ENCODE measurements around the gene HEATR5A. TPM values are rescaled to one million over a fixed set of nuclear protein-coding genes. Genes with fewer than 3 reads are reported as not detected.
A peak's percentile ranks its signal among the peaks of the same experiment; 100 is the strongest.

The HEATR5A gene
- total and polyA plus RNA-seq, 2 of the 13 experiments (the other 11 are each of a cell fraction or from before 2014, with no cell fraction given), result 36.4 to 105 TPM

DNA sequence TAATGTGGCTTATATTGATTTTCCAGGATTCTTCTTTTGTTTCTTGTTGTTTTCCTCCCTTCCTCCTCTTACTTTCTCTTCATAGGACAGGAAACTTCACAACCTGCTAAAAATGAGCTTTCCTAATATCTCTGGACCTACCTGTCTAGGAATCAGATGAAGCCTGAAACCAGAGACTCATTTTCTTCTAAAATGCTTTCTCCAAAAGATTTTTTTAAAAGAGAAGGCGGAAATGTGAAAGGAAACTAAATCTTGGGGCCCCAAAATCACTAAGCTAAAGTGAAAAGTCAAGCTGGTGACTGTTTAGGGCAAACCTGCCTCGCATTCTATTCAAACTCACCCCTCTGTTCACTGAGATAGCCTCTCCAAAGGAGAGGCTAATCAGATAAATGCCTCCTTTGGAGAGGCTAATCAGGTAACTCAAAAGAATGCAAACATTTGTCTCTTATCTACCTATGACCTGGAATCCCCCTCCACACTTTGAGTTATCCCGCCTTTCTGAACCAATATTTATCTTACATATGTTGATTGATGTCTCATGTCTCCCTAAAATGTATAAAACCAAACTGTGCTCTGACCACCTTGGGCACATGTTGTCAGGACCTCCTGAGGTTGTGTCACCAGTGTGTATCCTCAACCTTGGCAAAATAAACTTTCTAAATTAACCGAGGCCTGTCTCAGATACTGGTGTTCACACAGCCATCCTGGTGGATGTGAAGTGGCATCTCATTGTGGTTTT lies 140.0 kb downstream of the HEATR5A start (continued):
- TF ChIP-seq, protein P1, sequence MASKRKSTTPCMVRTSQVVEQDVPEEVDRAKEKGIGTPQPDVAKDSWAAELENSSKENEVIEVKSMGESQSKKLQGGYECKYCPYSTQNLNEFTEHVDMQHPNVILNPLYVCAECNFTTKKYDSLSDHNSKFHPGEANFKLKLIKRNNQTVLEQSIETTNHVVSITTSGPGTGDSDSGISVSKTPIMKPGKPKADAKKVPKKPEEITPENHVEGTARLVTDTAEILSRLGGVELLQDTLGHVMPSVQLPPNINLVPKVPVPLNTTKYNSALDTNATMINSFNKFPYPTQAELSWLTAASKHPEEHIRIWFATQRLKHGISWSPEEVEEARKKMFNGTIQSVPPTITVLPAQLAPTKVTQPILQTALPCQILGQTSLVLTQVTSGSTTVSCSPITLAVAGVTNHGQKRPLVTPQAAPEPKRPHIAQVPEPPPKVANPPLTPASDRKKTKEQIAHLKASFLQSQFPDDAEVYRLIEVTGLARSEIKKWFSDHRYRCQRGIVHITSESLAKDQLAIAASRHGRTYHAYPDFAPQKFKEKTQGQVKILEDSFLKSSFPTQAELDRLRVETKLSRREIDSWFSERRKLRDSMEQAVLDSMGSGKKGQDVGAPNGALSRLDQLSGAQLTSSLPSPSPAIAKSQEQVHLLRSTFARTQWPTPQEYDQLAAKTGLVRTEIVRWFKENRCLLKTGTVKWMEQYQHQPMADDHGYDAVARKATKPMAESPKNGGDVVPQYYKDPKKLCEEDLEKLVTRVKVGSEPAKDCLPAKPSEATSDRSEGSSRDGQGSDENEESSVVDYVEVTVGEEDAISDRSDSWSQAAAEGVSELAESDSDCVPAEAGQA (IDR thresholded peaks at IDR 0.05; ENCODE audit: low read depth), result no peak
- TF ChIP-seq, protein P1 (CRISPR knock-in tag; IDR thresholded peaks at IDR 0.05; ENCODE audit: borderline replicate concordance), result no peak
- TF ChIP-seq ZNF326 (CRISPR knock-in tag; IDR thresholded peaks at IDR 0.05; ENCODE audit: borderline replicate concordance) (no peak), ZNF572 (CRISPR knock-in tag; IDR thresholded peaks at IDR 0.05) (no peak), NR3C1 (CRISPR knock-in tag; IDR thresholded peaks at IDR 0.05) (no peak), SRSF9 (IDR thresholded peaks at IDR 0.05; ENCODE audit: borderline replicate concordance, insufficient read depth, low read depth, low read length, poor library complexity, severe bottlenecking) (no peak), ZNF670 (CRISPR knock-in tag; IDR thresholded peaks at IDR 0.05; ENCODE audit: borderline replicate concordance) (0 out of 2 replicates have a peak, but pooled peaks have one; percentile 48), ERF (CRISPR knock-in tag; IDR thresholded peaks at IDR 0.05) (no peak), NKX3-1 (CRISPR knock-in tag; IDR thresholded peaks at IDR 0.05) (no peak), MED8 (CRISPR knock-in tag; IDR thresholded peaks at IDR 0.05; ENCODE audit: insufficient replicate concordance) (peak; percentile 43), ZNF674 (CRISPR knock-in tag; IDR thresholded peaks at IDR 0.05; ENCODE audit: low read depth) (no peak), REPIN1 (CRISPR knock-in tag; IDR thresholded peaks at IDR 0.05; ENCODE audit: borderline replicate concordance, low read depth) (peak; percentile 85; the same call in 1 of the 2 replicates), ZBTB21 (CRISPR knock-in tag; IDR thresholded peaks at IDR 0.05) (0 out of 2 replicates have a peak, but pooled peaks have one; percentile 16), ZNF556 (CRISPR knock-in tag; IDR thresholded peaks at IDR 0.05; ENCODE audit: borderline replicate concordance) (no peak), KDM6A (CRISPR knock-in tag; IDR thresholded peaks at IDR 0.05; ENCODE audit: low read depth) (peak; percentile 68; the same call in 1 of the 2 replicates)
- TF ChIP-seq, protein P2, sequence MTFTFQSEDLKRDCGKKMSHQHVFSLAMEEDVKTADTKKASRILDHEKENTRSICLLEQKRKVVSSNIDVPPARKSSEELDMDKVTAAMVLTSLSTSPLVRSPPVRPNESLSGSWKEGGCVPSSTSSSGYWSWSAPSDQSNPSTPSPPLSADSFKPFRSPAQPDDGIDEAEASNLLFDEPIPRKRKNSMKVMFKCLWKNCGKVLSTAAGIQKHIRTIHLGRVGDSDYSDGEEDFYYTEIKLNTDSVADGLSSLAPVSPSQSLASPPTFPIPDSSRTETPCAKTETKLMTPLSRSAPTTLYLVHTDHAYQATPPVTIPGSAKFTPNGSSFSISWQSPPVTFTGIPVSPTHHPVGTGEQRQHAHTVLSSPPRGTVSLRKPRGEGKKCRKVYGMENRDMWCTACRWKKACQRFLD (CRISPR knock-in tag; IDR thresholded peaks at IDR 0.05; ENCODE audit: borderline replicate concordance), result no peak
- TF ChIP-seq, protein P3, sequence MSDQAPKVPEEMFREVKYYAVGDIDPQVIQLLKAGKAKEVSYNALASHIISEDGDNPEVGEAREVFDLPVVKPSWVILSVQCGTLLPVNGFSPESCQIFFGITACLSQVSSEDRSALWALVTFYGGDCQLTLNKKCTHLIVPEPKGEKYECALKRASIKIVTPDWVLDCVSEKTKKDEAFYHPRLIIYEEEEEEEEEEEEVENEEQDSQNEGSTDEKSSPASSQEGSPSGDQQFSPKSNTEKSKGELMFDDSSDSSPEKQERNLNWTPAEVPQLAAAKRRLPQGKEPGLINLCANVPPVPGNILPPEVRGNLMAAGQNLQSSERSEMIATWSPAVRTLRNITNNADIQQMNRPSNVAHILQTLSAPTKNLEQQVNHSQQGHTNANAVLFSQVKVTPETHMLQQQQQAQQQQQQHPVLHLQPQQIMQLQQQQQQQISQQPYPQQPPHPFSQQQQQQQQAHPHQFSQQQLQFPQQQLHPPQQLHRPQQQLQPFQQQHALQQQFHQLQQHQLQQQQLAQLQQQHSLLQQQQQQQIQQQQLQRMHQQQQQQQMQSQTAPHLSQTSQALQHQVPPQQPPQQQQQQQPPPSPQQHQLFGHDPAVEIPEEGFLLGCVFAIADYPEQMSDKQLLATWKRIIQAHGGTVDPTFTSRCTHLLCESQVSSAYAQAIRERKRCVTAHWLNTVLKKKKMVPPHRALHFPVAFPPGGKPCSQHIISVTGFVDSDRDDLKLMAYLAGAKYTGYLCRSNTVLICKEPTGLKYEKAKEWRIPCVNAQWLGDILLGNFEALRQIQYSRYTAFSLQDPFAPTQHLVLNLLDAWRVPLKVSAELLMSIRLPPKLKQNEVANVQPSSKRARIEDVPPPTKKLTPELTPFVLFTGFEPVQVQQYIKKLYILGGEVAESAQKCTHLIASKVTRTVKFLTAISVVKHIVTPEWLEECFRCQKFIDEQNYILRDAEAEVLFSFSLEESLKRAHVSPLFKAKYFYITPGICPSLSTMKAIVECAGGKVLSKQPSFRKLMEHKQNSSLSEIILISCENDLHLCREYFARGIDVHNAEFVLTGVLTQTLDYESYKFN (CRISPR knock-in tag; conservative IDR thresholded peaks at IDR 0.05), result peak; percentile 90
